OCI-LY7 (cell line): ENCODE data around the gene TBC1D24.

Experiments used
- CTCF ChIP-seq: fragments of 200-600 bp; sonication (generic); conservative IDR thresholded peaks from 2 replicates; pipeline ENCODE4 v1.5.1; 2014; ENCODE audit warnings: mild to moderate bottlenecking, antibody characterized with exemption, low read length, moderate library complexity, mixed read lengths
- EZH2phosphoT487 ChIP-seq: fragments of 200-600 bp; sonication (generic); IDR thresholded peaks from 2 replicates; pipeline ENCODE4 v1.6.1; 2018; ENCODE audit warnings: low read depth, borderline replicate concordance, mild to moderate bottlenecking, mixed run types, antibody characterized with exemption, low read length, moderate library complexity, mixed read lengths

- TF ChIP-seq EZH2phosphoT487 (no peak), CTCF (no peak)
Observed at GRCh38 chr16:2427526-2427925, 47.4 kb upstream of the TBC1D24 start.
